SK-N-SH treated with all-trans-retinoic acid at 6 μM for 48 hours (cell line): ENCODE results near the gene NOP10.

Source experiments
- ARNTL ChIP-seq: fragments of 450-650 bp; formaldehyde crosslinking; IDR thresholded peaks from 2 replicates; pipeline ENCODE4 v1.5.0; 2020; ENCODE audit warnings: low read depth, mild to moderate bottlenecking, moderate library complexity, borderline replicate concordance
- CSDC2 ChIP-seq: fragments of 250-450 bp; sonication (Bioruptor Pico); IDR thresholded peaks from 2 replicates; pipeline ENCODE4 v1.5.0; 2020; ENCODE audit warnings: mild to moderate bottlenecking, moderate library complexity
- OSR1 ChIP-seq: fragments of 250-450 bp; sonication (Bioruptor Pico); IDR thresholded peaks from 2 replicates; pipeline ENCODE4 v1.8.0; 2022; ENCODE audit warnings: moderate library complexity, mild to moderate bottlenecking, inconsistent platforms
- PATZ1 ChIP-seq: fragments of 250-450 bp; sonication (Bioruptor Pico); IDR thresholded peaks from 2 replicates; pipeline ENCODE4 v1.8.0; 2020; ENCODE audit warnings: mild to moderate bottlenecking, moderate library complexity, borderline replicate concordance
- PPARA ChIP-seq: fragments of 250-450 bp; sonication (Bioruptor Pico); IDR thresholded peaks from 2 replicates; pipeline ENCODE4 v1.5.0; 2020; ENCODE audit warnings: mild to moderate bottlenecking, borderline replicate concordance
- TSHZ2 ChIP-seq: fragments of 250-450 bp; sonication (Bioruptor Pico); IDR thresholded peaks from 2 replicates; pipeline ENCODE4 v1.5.0; 2020; ENCODE audit warnings: mild to moderate bottlenecking, moderate library complexity

GRCh38 chr15:34337557-34338306 is 5.2 kb downstream of the NOP10 start, which contains the start of gene SLC12A6:
- TF ChIP-seq CSDC2 (CRISPR knock-in tag) (no peak), PATZ1 (no peak), PPARA (CRISPR knock-in tag) (no peak), ARNTL (no peak), TSHZ2 (CRISPR knock-in tag) (no peak), OSR1 (CRISPR knock-in tag) (no peak)
